ENCODE data around the gene ABCA3.
"Not testable (repeated sequence)": the region's sequence is repeated elsewhere in the genome, so short reads cannot be mapped to it uniquely, and the experiment has no call there.

Gene ABCA3

GRCh38 chr16:2386990-2387389, 46.5 kb upstream of the ABCA3 start:
- H3K36me3 ChIP-seq (ENCODE audit: insufficient read depth, low read length): no peaks in the 10 kb centered on the region; the same call in 1 of the 2 replicates
- no peaks in the 10 kb centered on the region; the same call in 1 of the 2 replicates for H3K27me3 ChIP-seq (ENCODE audit: insufficient read depth, low read length)
- no peak overlapping the region for H3K4me2 ChIP-seq (ENCODE audit: low read length)
- TF ChIP-seq EZH2 (IDR thresholded peaks at IDR 0.05; ENCODE audit: borderline replicate concordance, low read length): no peak
- 0 out of 2 replicates have a peak, but pooled peaks have one; percentile 11 for TF ChIP-seq CTCF (IDR thresholded peaks at IDR 0.05; ENCODE audit: low read length)
- no peaks in the 10 kb centered on the region for H3K79me2 ChIP-seq (ENCODE audit: insufficient read depth, low read length)
- H3K27ac ChIP-seq (ENCODE audit: low read depth, low read length, poor library complexity, severe bottlenecking): no peak overlapping the region
- peaks cover 3% of the 10 kb centered on the region; the same call in 1 of the 2 replicates for H3K9me3 ChIP-seq (ENCODE audit: low read length)
- H3K9me2 ChIP-seq (ENCODE audit: low read depth, low read length): no peaks in the 10 kb centered on the region
- H3F3A ChIP-seq (ENCODE audit: insufficient read depth, low read length): no peaks in the 10 kb centered on the region
- H2AFZ ChIP-seq (ENCODE audit: low read length): no peak overlapping the region
- no peaks in the 10 kb centered on the region for H3K4me1 ChIP-seq (ENCODE audit: insufficient read depth, low read length, severe bottlenecking)
- no peaks in the 10 kb centered on the region for H4K20me1 ChIP-seq (ENCODE audit: insufficient read depth, low read length)
- no peak overlapping the region for H3K9ac ChIP-seq (ENCODE audit: low read length)
- no peak overlapping the region for H3K4me3 ChIP-seq (ENCODE audit: low read depth, low read length, poor library complexity, severe bottlenecking)

GRCh38 chr16:2385982-2386381, 45.5 kb upstream of the ABCA3 start:
- H3K4me1 ChIP-seq (ENCODE audit: insufficient read depth, low read length, severe bottlenecking); H3K27ac ChIP-seq (ENCODE audit: low read depth, low read length, poor library complexity, severe bottlenecking); H2AFZ ChIP-seq (ENCODE audit: low read length); H3K79me2 ChIP-seq (ENCODE audit: insufficient read depth, low read length); H3K36me3 ChIP-seq (ENCODE audit: insufficient read depth, low read length); H3K4me2 ChIP-seq (ENCODE audit: low read length); H3F3A ChIP-seq (ENCODE audit: insufficient read depth, low read length); H3K9me2 ChIP-seq (ENCODE audit: low read depth, low read length); H3K9me3 ChIP-seq (ENCODE audit: low read length); H3K9ac ChIP-seq (ENCODE audit: low read length); H3K27me3 ChIP-seq (ENCODE audit: insufficient read depth, low read length); H4K20me1 ChIP-seq (ENCODE audit: insufficient read depth, low read length); H3K4me3 ChIP-seq (ENCODE audit: low read depth, low read length, poor library complexity, severe bottlenecking): not testable (repeated sequence)

- H3K9ac ChIP-seq (ENCODE audit: low read length): no peak overlapping the region
- H3K79me2 ChIP-seq (ENCODE audit: insufficient read depth, low read length): no peaks in the 10 kb centered on the region
- H3K4me1 ChIP-seq (ENCODE audit: insufficient read depth, low read length, severe bottlenecking): no peaks in the 10 kb centered on the region
- no peak overlapping the region for H3K4me2 ChIP-seq (ENCODE audit: low read length)
- no peaks in the 10 kb centered on the region for H3K9me2 ChIP-seq (ENCODE audit: low read depth, low read length)
- H4K20me1 ChIP-seq (ENCODE audit: insufficient read depth, low read length): no peaks in the 10 kb centered on the region
- H2AFZ ChIP-seq (ENCODE audit: low read length): no peak overlapping the region
- H3K36me3 ChIP-seq (ENCODE audit: insufficient read depth, low read length): no peaks in the 10 kb centered on the region; the same call in 1 of the 2 replicates
- TF ChIP-seq EZH2 (IDR thresholded peaks at IDR 0.05; ENCODE audit: borderline replicate concordance, low read length) (no peak), CTCF (IDR thresholded peaks at IDR 0.05; ENCODE audit: low read length) (no peak)
- H3K4me3 ChIP-seq (ENCODE audit: low read depth, low read length, poor library complexity, severe bottlenecking): no peak overlapping the region
- no peaks in the 10 kb centered on the region for H3F3A ChIP-seq (ENCODE audit: insufficient read depth, low read length)
- no peaks in the 10 kb centered on the region; the same call in 1 of the 2 replicates for H3K27me3 ChIP-seq (ENCODE audit: insufficient read depth, low read length)
- H3K27ac ChIP-seq (ENCODE audit: low read depth, low read length, poor library complexity, severe bottlenecking): no peak overlapping the region
- peaks cover 3% of the 10 kb centered on the region; the same call in 1 of the 2 replicates for H3K9me3 ChIP-seq (ENCODE audit: low read length)
These were observed 44.8 kb upstream of the ABCA3 start for GRCh38 chr16:2385190-2385836.

GRCh38 chr16:2384426-2384825, 43.9 kb upstream of the ABCA3 start:
- Histone ChIP-seq H3K9me3 (ENCODE audit: low read length) (peaks cover 3% of the 10 kb centered on the region; the same call in 1 of the 2 replicates), H3K9ac (ENCODE audit: low read length) (no peak overlapping the region), H3K4me1 (ENCODE audit: insufficient read depth, low read length, severe bottlenecking) (no peaks in the 10 kb centered on the region), H4K20me1 (ENCODE audit: insufficient read depth, low read length) (no peaks in the 10 kb centered on the region), H3K36me3 (ENCODE audit: insufficient read depth, low read length) (no peaks in the 10 kb centered on the region; the same call in 1 of the 2 replicates), H2AFZ (ENCODE audit: low read length) (no peak overlapping the region), H3K79me2 (ENCODE audit: insufficient read depth, low read length) (no peaks in the 10 kb centered on the region), H3K27me3 (ENCODE audit: insufficient read depth, low read length) (peaks cover 4% of the 10 kb centered on the region; the same call in 1 of the 2 replicates), H3K9me2 (ENCODE audit: low read depth, low read length) (no peaks in the 10 kb centered on the region), H3K27ac (ENCODE audit: low read depth, low read length, poor library complexity, severe bottlenecking) (no peak overlapping the region), H3K4me3 (ENCODE audit: low read depth, low read length, poor library complexity, severe bottlenecking) (no peak overlapping the region), H3F3A (ENCODE audit: insufficient read depth, low read length) (no peaks in the 10 kb centered on the region), H3K4me2 (ENCODE audit: low read length) (no peak overlapping the region)
- TF ChIP-seq CTCF (IDR thresholded peaks at IDR 0.05; ENCODE audit: low read length) (no peak), EZH2 (IDR thresholded peaks at IDR 0.05; ENCODE audit: borderline replicate concordance, low read length) (no peak)

Data from OCI-LY1 (cell line).